A549 (cell line): Measurements from ENCODE around the gene P4HA1.

Source experiments
- CTCF ChIP-seq: fragments of >200 bp; sonication (Bioruptor Twin); formaldehyde crosslinking; IDR thresholded peaks from 3 replicates; pipeline ENCODE4 v1.5.1; 2016
- EHF ChIP-seq: fragments of 250-450 bp; sonication (Bioruptor Pico); IDR thresholded peaks from 2 replicates; pipeline ENCODE4 v1.5.0; 2020; ENCODE audit warnings: mild to moderate bottlenecking
- ELK1 ChIP-seq: fragments of 150-350 bp; IDR thresholded peaks from 2 replicates; pipeline ENCODE4 v1.6.1; 2014; ENCODE audit warnings: low read depth, mild to moderate bottlenecking, low read length
- ESRRA ChIP-seq: fragments of 150-350 bp; IDR thresholded peaks from 2 replicates; pipeline ENCODE4 v1.6.1; 2014; ENCODE audit warnings: mild to moderate bottlenecking, low read length, borderline replicate concordance
- HEYL ChIP-seq: fragments of 250-450 bp; sonication (Bioruptor Pico); IDR thresholded peaks from 2 replicates; pipeline ENCODE4 v1.8.0; 2021; ENCODE audit warnings: mild to moderate bottlenecking, moderate library complexity
- HMGXB4 ChIP-seq: fragments of 250-450 bp; sonication (Bioruptor Pico); IDR thresholded peaks from 2 replicates; pipeline ENCODE4 v1.5.0; 2021; ENCODE audit warnings: mild to moderate bottlenecking, moderate library complexity, borderline replicate concordance
- MAX ChIP-seq: IDR thresholded peaks from 2 replicates; pipeline ENCODE4 v1.6.1; 2012
- NPAS2 ChIP-seq: fragments of 250-450 bp; sonication (Bioruptor Pico); IDR thresholded peaks from 2 replicates; pipeline ENCODE4 v1.8.0; 2022; ENCODE audit warnings: mild to moderate bottlenecking, moderate library complexity, borderline replicate concordance
- NR3C1 ChIP-seq: fragments of >200 bp; sonication (Bioruptor Twin); formaldehyde crosslinking; IDR thresholded peaks from 3 replicates; pipeline ENCODE4 v1.6.1; 2017
- ZSCAN20 ChIP-seq: fragments of 250-450 bp; sonication (Bioruptor Pico); IDR thresholded peaks from 2 replicates; pipeline ENCODE4 v1.8.0; 2022; ENCODE audit warnings: mild to moderate bottlenecking, moderate library complexity
- TF ChIP-seq, protein P1 (sequence below): fragments of 450-650 bp; IDR thresholded peaks from 2 replicates; pipeline ENCODE4 v1.6.1; 2014; ENCODE audit warnings: antibody characterized with exemption
- TF ChIP-seq, protein P2 (sequence below): fragments of 200-600 bp; sonication (generic); IDR thresholded peaks from 2 replicates; pipeline ENCODE4 v1.6.1; 2016; ENCODE audit warnings: antibody characterized with exemption, mild to moderate bottlenecking, moderate library complexity

DNA sequence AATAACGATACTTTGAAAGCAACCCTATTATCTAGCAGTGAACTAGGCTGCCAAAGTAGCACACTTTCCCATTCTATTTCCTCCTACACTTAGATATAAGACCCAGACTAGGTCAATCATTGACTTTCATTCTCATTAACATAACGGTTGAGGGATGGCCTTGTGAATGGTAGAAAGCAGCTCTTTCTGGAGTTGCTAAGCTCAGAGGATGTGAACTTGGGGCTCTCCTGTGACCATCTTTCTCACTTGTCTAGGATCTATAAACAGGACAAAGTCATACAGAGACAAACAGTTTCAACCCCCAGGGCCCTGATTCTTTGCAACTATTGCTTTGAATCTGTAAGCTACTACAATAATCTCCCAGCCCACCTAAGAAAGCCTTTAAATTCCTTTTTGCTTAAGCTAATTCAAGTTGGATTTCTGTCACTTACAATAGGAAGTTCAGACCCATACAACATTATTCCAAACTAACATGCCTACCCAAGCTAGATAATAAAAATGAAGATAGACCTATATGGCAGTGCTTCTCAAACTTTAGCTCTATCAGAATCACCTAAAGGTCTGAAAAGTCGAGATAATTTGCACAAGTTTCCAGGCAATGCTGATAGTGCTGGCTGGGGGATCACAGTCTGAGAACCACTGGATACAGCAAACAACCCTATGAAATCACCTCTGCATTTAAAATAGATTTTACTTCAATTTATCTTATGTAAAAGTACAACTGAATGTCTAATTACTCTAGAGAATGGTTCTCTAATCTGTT lies 16.7 kb downstream of the P4HA1 start:
- TF ChIP-seq CTCF (no peak), ESRRA (no peak), NR3C1 (no peak), ZSCAN20 (no peak), NPAS2 (CRISPR knock-in tag) (no peak), ELK1 (no peak), HEYL (CRISPR knock-in tag) (no peak), HMGXB4 (CRISPR knock-in tag) (no peak), MAX (no peak), EHF (CRISPR knock-in tag) (no peak)
- TF ChIP-seq, protein P1, sequence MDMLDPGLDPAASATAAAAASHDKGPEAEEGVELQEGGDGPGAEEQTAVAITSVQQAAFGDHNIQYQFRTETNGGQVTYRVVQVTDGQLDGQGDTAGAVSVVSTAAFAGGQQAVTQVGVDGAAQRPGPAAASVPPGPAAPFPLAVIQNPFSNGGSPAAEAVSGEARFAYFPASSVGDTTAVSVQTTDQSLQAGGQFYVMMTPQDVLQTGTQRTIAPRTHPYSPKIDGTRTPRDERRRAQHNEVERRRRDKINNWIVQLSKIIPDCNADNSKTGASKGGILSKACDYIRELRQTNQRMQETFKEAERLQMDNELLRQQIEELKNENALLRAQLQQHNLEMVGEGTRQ = no peak
- TF ChIP-seq, protein P2, sequence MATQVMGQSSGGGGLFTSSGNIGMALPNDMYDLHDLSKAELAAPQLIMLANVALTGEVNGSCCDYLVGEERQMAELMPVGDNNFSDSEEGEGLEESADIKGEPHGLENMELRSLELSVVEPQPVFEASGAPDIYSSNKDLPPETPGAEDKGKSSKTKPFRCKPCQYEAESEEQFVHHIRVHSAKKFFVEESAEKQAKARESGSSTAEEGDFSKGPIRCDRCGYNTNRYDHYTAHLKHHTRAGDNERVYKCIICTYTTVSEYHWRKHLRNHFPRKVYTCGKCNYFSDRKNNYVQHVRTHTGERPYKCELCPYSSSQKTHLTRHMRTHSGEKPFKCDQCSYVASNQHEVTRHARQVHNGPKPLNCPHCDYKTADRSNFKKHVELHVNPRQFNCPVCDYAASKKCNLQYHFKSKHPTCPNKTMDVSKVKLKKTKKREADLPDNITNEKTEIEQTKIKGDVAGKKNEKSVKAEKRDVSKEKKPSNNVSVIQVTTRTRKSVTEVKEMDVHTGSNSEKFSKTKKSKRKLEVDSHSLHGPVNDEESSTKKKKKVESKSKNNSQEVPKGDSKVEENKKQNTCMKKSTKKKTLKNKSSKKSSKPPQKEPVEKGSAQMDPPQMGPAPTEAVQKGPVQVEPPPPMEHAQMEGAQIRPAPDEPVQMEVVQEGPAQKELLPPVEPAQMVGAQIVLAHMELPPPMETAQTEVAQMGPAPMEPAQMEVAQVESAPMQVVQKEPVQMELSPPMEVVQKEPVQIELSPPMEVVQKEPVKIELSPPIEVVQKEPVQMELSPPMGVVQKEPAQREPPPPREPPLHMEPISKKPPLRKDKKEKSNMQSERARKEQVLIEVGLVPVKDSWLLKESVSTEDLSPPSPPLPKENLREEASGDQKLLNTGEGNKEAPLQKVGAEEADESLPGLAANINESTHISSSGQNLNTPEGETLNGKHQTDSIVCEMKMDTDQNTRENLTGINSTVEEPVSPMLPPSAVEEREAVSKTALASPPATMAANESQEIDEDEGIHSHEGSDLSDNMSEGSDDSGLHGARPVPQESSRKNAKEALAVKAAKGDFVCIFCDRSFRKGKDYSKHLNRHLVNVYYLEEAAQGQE = no peak
